GOT3 (cell line): ENCODE data around the gene TMEM187.

Experiments used
- DNase-seq: peaks from one replicate; lab custom pipeline; 2025; ENCODE audit warnings: mixed read lengths; lab: John Stamatoyannopoulos, UW

TMEM187 gene

GRCh38 chrX:154000051-154000450 lies 27.5 kb downstream of the TMEM187 start:
- DNase-seq: no peak

- DNase-seq: peak; percentile 23
Observed at GRCh38 chrX:154002215-154002719, 29.7 kb downstream of the TMEM187 start.

- DNase-seq: no peak
Observed at GRCh38 chrX:154004315-154004714, 31.8 kb downstream of the TMEM187 start.

GRCh38 chrX:154006947-154007346 lies 34.4 kb downstream of the TMEM187 start:
- no peak for DNase-seq

GRCh38 chrX:154008521-154008920 lies 36.0 kb downstream of the TMEM187 start:
- no peak for DNase-seq

- DNase-seq: no peak
Observed at GRCh38 chrX:154010330-154011087, 38.0 kb downstream of the TMEM187 start.

GRCh38 chrX:154011376-154012335 lies 39.1 kb downstream of the TMEM187 start:
- DNase-seq: no peak

- DNase-seq: no peak
Observed at GRCh38 chrX:154012336-154012991, 39.9 kb downstream of the TMEM187 start.

GRCh38 chrX:154013001-154013421 lies 40.5 kb downstream of the TMEM187 start:
- DNase-seq: no peak

GRCh38 chrX:154013614-154014360 lies 41.2 kb downstream of the TMEM187 start:
- DNase-seq: no peak

- DNase-seq: no peak
Observed at GRCh38 chrX:154014429-154015380, 42.2 kb downstream of the TMEM187 start.

- no peak for DNase-seq
Observed at GRCh38 chrX:154015581-154016264, 43.2 kb downstream of the TMEM187 start.

GRCh38 chrX:154016366-154017076 lies 44.0 kb downstream of the TMEM187 start:
- DNase-seq: no peak

- no peak for DNase-seq
Observed at GRCh38 chrX:154017766-154018517, 45.4 kb downstream of the TMEM187 start.

GRCh38 chrX:154018518-154019060 lies 46.0 kb downstream of the TMEM187 start:
- DNase-seq: no peak

GRCh38 chrX:154019061-154019621 lies 46.6 kb downstream of the TMEM187 start:
- no peak for DNase-seq
